ENCODE results near the gene COL4A2.

- TF ChIP-seq EZH2 (IDR thresholded peaks at IDR 0.05; ENCODE audit: low read length, unreplicated experiment) (no peak), EZH2phosphoT487 (IDR thresholded peaks at IDR 0.05; ENCODE audit: borderline replicate concordance, low read length) (no peak)
- TF ChIP-seq, protein P1, sequence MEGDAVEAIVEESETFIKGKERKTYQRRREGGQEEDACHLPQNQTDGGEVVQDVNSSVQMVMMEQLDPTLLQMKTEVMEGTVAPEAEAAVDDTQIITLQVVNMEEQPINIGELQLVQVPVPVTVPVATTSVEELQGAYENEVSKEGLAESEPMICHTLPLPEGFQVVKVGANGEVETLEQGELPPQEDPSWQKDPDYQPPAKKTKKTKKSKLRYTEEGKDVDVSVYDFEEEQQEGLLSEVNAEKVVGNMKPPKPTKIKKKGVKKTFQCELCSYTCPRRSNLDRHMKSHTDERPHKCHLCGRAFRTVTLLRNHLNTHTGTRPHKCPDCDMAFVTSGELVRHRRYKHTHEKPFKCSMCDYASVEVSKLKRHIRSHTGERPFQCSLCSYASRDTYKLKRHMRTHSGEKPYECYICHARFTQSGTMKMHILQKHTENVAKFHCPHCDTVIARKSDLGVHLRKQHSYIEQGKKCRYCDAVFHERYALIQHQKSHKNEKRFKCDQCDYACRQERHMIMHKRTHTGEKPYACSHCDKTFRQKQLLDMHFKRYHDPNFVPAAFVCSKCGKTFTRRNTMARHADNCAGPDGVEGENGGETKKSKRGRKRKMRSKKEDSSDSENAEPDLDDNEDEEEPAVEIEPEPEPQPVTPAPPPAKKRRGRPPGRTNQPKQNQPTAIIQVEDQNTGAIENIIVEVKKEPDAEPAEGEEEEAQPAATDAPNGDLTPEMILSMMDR (conservative IDR thresholded peaks at IDR 0.05; ENCODE audit: low read depth, low read length) = no peak
Measured at GRCh38 chr13:110298505-110299282, 8.4 kb upstream of the COL4A2 start.
